Liver (tissue), 9 donors: Measurements from ENCODE around the gene PPDPF. TPM values are rescaled to one million over a fixed set of nuclear protein-coding genes. Genes with fewer than 3 reads are reported as not detected.

Experiments used
- DNase-seq: peaks from one replicate; pipeline ENCODE4 v3.0.0-alpha.2; 2017; ENCODE audit warnings: low spot score
- H3K27ac ChIP-seq, 2 donors: one replicate each; pipeline ENCODE4 v1.7.0; 2013; ENCODE audit warnings: inconsistent platforms in 2 of 2, low read length in 2 of 2, control low read depth in 1 of 2, low read depth in 1 of 2, mild to moderate bottlenecking in 1 of 2
- H3K27me3 ChIP-seq, 4 donors: one replicate each; pipeline versions ENCODE4 v1.6.1 to v1.7.0; 2013; ENCODE audit warnings: low read length in 3 of 4, inconsistent platforms in 1 of 4, mild to moderate bottlenecking in 1 of 4, moderate library complexity in 1 of 4; ENCODE audit not compliant: control insufficient read depth in 4 of 4, insufficient read depth in 4 of 4
- H3K36me3 ChIP-seq, 4 donors: one replicate each; pipeline versions ENCODE4 v1.6.1 to v1.7.0; 2013; ENCODE audit warnings: low read length in 3 of 4, mild to moderate bottlenecking in 3 of 4, low read depth in 1 of 4, moderate library complexity in 1 of 4; ENCODE audit not compliant: control insufficient read depth in 4 of 4, insufficient read depth in 3 of 4
- H3K4me1 ChIP-seq, 4 donors: one replicate each; pipeline versions ENCODE4 v1.6.1 to v1.7.0; 2013; ENCODE audit warnings: low read length in 3 of 4, mild to moderate bottlenecking in 3 of 4, moderate library complexity in 1 of 4; ENCODE audit not compliant: control insufficient read depth in 4 of 4, insufficient read depth in 4 of 4
- H3K4me3 ChIP-seq, 3 donors: one replicate each; pipeline versions ENCODE4 v1.6.1 to v1.7.0; 2013; ENCODE audit warnings: low read length in 3 of 3, control low read depth in 1 of 3, low read depth in 1 of 3, mild to moderate bottlenecking in 1 of 3
- H3K9ac ChIP-seq, 2 donors: one replicate each; pipeline ENCODE4 v1.7.0; 2013; ENCODE audit warnings: low read length in 2 of 2, mild to moderate bottlenecking in 2 of 2, moderate library complexity in 2 of 2, control low read depth in 1 of 2, low read depth in 1 of 2
- H3K9me3 ChIP-seq, 4 donors: one replicate each; pipeline versions ENCODE4 v1.6.1 to v1.7.0; 2013; ENCODE audit warnings: low read length in 3 of 4; ENCODE audit not compliant: control insufficient read depth in 4 of 4
- EGR1 ChIP-seq, 2 donors: IDR thresholded peaks; 2 replicates each; pipeline ENCODE4 v1.6.1; 2016 to 2018; ENCODE audit warnings: antibody characterized with exemption in 2 of 2, low read depth in 2 of 2
- FOXA1 ChIP-seq: IDR thresholded peaks from 2 replicates; pipeline ENCODE4 v1.6.1; 2016; ENCODE audit warnings: antibody characterized with exemption
- FOXA2 ChIP-seq: IDR thresholded peaks from 2 replicates; pipeline ENCODE4 v1.6.1; 2016; ENCODE audit warnings: antibody characterized with exemption
- GABPA ChIP-seq, 2 donors: IDR thresholded peaks in 1 of 2; conservative IDR thresholded peaks in 1 of 2; 2 replicates each; pipeline ENCODE4 v1.6.1; 2016; ENCODE audit warnings: antibody characterized with exemption in 2 of 2, mild to moderate bottlenecking in 1 of 2, moderate library complexity in 1 of 2
- HNF4A ChIP-seq, 2 donors: conservative IDR thresholded peaks; 2 replicates each; pipeline ENCODE4 v1.6.1; 2016; ENCODE audit warnings: antibody characterized with exemption in 2 of 2, mild to moderate bottlenecking in 2 of 2
- HNF4G ChIP-seq: IDR thresholded peaks from 2 replicates; pipeline ENCODE4 v1.6.1; 2016; ENCODE audit warnings: antibody characterized with exemption
- JUND ChIP-seq, 2 donors: IDR thresholded peaks; 2 replicates each; pipeline ENCODE4 v1.6.1; 2016; ENCODE audit warnings: antibody characterized with exemption in 2 of 2
- MAX ChIP-seq: IDR thresholded peaks from 2 replicates; pipeline ENCODE4 v1.6.1; 2016; ENCODE audit warnings: antibody characterized with exemption
- NR2F2 ChIP-seq: IDR thresholded peaks from 2 replicates; pipeline ENCODE4 v1.6.1; 2016; ENCODE audit warnings: antibody characterized with exemption
- RXRA ChIP-seq, 2 donors: IDR thresholded peaks; 2 replicates each; pipeline ENCODE4 v1.6.1; 2017 to 2018; ENCODE audit warnings: antibody characterized with exemption in 2 of 2, mild to moderate bottlenecking in 1 of 2
- SP1 ChIP-seq: IDR thresholded peaks from 2 replicates; pipeline ENCODE4 v1.6.1; 2018; ENCODE audit warnings: antibody characterized with exemption, mild to moderate bottlenecking
- YY1 ChIP-seq: IDR thresholded peaks from 2 replicates; pipeline ENCODE4 v1.6.1; 2016; ENCODE audit warnings: antibody characterized with exemption, mild to moderate bottlenecking
- ZBTB33 ChIP-seq: IDR thresholded peaks from 2 replicates; pipeline ENCODE4 v1.6.1; 2016; ENCODE audit warnings: antibody characterized with exemption
- WGBS: extraction: QIAGEN DNeasy Blood & Tissue Kit; methylation state at CpG from one replicate; pipeline ENCODE4 v1.1.7; 2013; 5-methylcytosine and 5-hydroxymethylcytosine counted together
- polyA plus RNA-seq, 2 donors: library from polyadenylated mRNA; stranded (reverse) in 1 of 2; unstranded in 1 of 2; fragments of 200-250 nt in 1 of 2; fragments of >200 nt in 1 of 2; fragmentation: Nextera tagmentation in 1 of 2; extraction: Ambion mirVana in 1 of 2; gene quantifications; one replicate each; pipeline versions ENCODE4 v1.2.1 to v1.2.3, GENCODE V29; 2013 to 2015
- total RNA-seq, 2 donors: library from RNA; depleted of rRNA; stranded (reverse); fragments of >200 nt; gene quantifications; one replicate each; pipeline ENCODE4 v1.2.3, GENCODE V29; 2014
- TF ChIP-seq, protein P1 (sequence below): IDR thresholded peaks from 2 replicates; pipeline ENCODE4 v1.6.1; 2016; ENCODE audit warnings: antibody characterized with exemption
- TF ChIP-seq, protein P2 (sequence below): IDR thresholded peaks from 2 replicates; pipeline ENCODE4 v1.6.1; 2016; ENCODE audit warnings: antibody characterized with exemption, mild to moderate bottlenecking
- TF ChIP-seq, protein P3 (sequence below): fragments of 150-350 bp; IDR thresholded peaks from 2 replicates; pipeline ENCODE4 v1.5.1; 2017; ENCODE audit warnings: improper control_type of control experiment, low read depth, low read length; ENCODE audit not compliant: missing input control
- donor health status: healthy.
- donor health status: healthy.
- donor health status: healthy.
- donor health status: healthy.
- donor health status: healthy.

The PPDPF gene
- total and polyA plus RNA-seq, 4 donors: 8.3 to 196 (median 25.3) TPM

GRCh38 chr20:63505281-63505680 is 15.3 kb upstream of the PPDPF start:
- H3K9me3 ChIP-seq: peaks cover 0 to 6% (median 4%) of the 10 kb centered on the region in 4 donors
- H3K9ac ChIP-seq: no peak overlapping the region
- H3K36me3 ChIP-seq: no peaks in the 10 kb centered on the region
- no peak overlapping the region for H3K4me3 ChIP-seq
- DNase-seq: no peak
- H3K27ac ChIP-seq: no peak overlapping the region
- 85% methylated on average over 8 of the region's 8 CpGs for WGBS
- H3K4me1 ChIP-seq: no peaks in the 10 kb centered on the region
- H3K27me3 ChIP-seq: peaks cover 0 to 3% (median 0%) of the 10 kb centered on the region in 4 donors
- TF ChIP-seq RXRA (IDR thresholded peaks at IDR 0.05): no peak
- no peak for TF ChIP-seq EGR1 (IDR thresholded peaks at IDR 0.05; ENCODE audit: low read depth in 2 of 2)

DNA sequence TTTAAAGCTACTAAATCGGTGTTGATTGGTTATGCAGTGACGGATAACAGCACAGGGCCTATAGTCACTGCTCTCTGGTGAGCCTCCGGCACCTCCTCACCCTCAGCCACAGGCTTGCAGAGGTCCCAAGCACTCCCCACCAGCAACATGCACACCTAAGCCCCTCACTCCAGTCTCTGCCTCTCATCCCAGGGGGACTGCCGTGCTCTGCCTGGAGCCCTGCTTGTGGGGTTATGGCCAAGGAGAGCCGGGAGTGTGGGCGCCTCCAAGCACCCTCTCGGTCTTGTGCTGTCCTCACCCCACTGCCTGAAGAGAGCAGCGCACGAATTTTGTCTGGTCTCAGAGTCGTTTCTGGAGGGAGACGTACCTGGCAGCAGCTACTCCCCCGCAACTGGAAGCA is 14.8 kb upstream of the PPDPF start:
- 88% methylated on average over 12 of the region's 12 CpGs for WGBS
- Histone ChIP-seq H3K4me1 (no peaks in the 10 kb centered on the region), H3K27me3 (peaks cover 0 to 3% (median 0%) of the 10 kb centered on the region in 4 donors), H3K36me3 (no peaks in the 10 kb centered on the region), H3K4me3 (no peak overlapping the region), H3K9me3 (peaks cover 0 to 6% (median 4%) of the 10 kb centered on the region in 4 donors), H3K9ac (no peak overlapping the region), H3K27ac (no peak overlapping the region)
- TF ChIP-seq ZBTB33: no peak
- TF ChIP-seq, protein P1, sequence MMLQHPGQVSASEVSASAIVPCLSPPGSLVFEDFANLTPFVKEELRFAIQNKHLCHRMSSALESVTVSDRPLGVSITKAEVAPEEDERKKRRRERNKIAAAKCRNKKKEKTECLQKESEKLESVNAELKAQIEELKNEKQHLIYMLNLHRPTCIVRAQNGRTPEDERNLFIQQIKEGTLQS: no peak
- TF ChIP-seq, protein P2, sequence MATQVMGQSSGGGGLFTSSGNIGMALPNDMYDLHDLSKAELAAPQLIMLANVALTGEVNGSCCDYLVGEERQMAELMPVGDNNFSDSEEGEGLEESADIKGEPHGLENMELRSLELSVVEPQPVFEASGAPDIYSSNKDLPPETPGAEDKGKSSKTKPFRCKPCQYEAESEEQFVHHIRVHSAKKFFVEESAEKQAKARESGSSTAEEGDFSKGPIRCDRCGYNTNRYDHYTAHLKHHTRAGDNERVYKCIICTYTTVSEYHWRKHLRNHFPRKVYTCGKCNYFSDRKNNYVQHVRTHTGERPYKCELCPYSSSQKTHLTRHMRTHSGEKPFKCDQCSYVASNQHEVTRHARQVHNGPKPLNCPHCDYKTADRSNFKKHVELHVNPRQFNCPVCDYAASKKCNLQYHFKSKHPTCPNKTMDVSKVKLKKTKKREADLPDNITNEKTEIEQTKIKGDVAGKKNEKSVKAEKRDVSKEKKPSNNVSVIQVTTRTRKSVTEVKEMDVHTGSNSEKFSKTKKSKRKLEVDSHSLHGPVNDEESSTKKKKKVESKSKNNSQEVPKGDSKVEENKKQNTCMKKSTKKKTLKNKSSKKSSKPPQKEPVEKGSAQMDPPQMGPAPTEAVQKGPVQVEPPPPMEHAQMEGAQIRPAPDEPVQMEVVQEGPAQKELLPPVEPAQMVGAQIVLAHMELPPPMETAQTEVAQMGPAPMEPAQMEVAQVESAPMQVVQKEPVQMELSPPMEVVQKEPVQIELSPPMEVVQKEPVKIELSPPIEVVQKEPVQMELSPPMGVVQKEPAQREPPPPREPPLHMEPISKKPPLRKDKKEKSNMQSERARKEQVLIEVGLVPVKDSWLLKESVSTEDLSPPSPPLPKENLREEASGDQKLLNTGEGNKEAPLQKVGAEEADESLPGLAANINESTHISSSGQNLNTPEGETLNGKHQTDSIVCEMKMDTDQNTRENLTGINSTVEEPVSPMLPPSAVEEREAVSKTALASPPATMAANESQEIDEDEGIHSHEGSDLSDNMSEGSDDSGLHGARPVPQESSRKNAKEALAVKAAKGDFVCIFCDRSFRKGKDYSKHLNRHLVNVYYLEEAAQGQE: no peak
- TF ChIP-seq FOXA2: no peak
- TF ChIP-seq JUND (IDR thresholded peaks at IDR 0.05): no peak
- no peak for TF ChIP-seq HNF4A (conservative IDR thresholded peaks at IDR 0.05)
- TF ChIP-seq RXRA (IDR thresholded peaks at IDR 0.05): no peak
- DNase-seq: no peak

DNA sequence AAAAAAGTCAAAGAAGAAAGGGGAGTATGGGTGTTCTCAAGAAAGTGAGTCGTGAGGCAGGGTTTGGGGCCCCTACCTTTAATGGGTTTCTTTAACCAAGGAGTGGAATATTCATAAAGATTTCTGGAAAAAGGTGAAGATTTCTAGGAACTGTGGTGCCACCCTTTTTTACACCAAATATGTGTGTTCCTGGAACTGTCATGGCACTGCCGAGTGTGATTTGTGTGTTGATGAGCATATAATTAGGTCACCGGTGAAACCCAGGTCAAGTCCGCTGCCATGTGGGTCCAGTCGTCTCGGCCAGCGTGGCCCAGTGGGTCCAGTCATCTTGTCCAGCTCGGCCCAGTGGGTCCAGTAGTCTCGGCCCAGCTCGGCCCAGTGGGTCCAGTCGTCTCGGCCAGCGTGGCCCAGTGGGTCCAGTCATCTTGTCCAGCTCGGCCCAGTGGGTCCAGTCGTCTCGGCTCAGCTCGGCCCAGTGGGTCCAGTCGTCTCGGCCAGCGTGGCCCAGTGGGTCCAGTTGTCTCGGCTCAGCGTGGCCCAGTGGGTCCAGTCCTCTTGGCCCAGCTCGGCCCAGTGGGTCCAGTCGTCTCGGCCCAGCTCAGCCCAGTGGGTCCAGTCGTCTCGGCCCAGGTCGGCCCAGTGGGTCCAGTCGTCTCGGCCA is 13.4 kb upstream of the PPDPF start:
- no peaks in the 10 kb centered on the region for H3K36me3 ChIP-seq
- H3K4me3 ChIP-seq: no peak overlapping the region
- no peaks in the 10 kb centered on the region for H3K4me1 ChIP-seq
- H3K9me3 ChIP-seq: peaks cover 0 to 6% (median 4%) of the 10 kb centered on the region in 4 donors
- no peak overlapping the region for H3K9ac ChIP-seq
- no peak for DNase-seq
- no peak overlapping the region for H3K27ac ChIP-seq
- H3K27me3 ChIP-seq: peaks cover 0 to 3% (median under 1%) of the 10 kb centered on the region in 4 donors
- 90% methylated on average over 30 of the region's 30 CpGs for WGBS
- TF ChIP-seq FOXA2 (no peak), FOXA1 (no peak), JUND (IDR thresholded peaks at IDR 0.05) (no peak), SP1 (no peak), YY1 (no peak), RXRA (IDR thresholded peaks at IDR 0.05) (no peak), HNF4G (no peak), NR2F2 (no peak), MAX (no peak), ZBTB33 (no peak), GABPA (IDR thresholded peaks at IDR 0.05 in 1 of 2, conservative IDR thresholded peaks at IDR 0.05 in 1 of 2) (no peak)
- TF ChIP-seq, protein P1: no peak
- TF ChIP-seq, protein P3, sequence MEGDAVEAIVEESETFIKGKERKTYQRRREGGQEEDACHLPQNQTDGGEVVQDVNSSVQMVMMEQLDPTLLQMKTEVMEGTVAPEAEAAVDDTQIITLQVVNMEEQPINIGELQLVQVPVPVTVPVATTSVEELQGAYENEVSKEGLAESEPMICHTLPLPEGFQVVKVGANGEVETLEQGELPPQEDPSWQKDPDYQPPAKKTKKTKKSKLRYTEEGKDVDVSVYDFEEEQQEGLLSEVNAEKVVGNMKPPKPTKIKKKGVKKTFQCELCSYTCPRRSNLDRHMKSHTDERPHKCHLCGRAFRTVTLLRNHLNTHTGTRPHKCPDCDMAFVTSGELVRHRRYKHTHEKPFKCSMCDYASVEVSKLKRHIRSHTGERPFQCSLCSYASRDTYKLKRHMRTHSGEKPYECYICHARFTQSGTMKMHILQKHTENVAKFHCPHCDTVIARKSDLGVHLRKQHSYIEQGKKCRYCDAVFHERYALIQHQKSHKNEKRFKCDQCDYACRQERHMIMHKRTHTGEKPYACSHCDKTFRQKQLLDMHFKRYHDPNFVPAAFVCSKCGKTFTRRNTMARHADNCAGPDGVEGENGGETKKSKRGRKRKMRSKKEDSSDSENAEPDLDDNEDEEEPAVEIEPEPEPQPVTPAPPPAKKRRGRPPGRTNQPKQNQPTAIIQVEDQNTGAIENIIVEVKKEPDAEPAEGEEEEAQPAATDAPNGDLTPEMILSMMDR: no peak
